ENCODE results near the gene RAB43. TPM values are rescaled to one million over a fixed set of nuclear protein-coding genes. Genes with fewer than 3 reads are reported as not detected.
"Not testable (repeated sequence)": the region's sequence is repeated elsewhere in the genome, so short reads cannot be mapped to it uniquely, and the experiment has no call there.

Gene RAB43
- total RNA-seq, 2 experiments from 2014 or later, result 10.4 to 12.5 TPM

DNA sequence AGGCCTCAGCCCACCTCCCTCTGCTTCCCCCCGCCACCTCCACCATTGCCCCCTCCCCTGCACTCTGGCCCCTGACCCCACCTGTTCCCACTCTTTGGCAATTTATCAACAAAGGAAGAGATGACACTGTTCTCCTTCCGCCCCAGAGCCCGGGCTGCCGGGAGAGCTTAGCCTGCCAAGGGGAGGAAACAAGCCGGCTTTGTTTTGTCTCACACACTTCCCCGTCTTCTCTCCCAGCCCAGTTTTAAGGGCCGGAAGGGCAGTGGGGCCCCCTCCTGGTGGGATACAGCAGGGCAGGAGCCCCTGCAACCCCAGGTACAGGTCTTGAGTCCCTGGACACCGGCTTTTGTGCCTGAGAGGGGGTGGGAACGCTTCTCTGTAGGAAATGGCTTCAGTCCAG lies 33.7 kb downstream of the RAB43 start:
- H3K27ac ChIP-seq (ENCODE audit: low read depth, low read length, poor library complexity, severe bottlenecking); POLR2A ChIA-PET; H3K4me2 ChIP-seq (ENCODE audit: low read length); H4K20me1 ChIP-seq (ENCODE audit: insufficient read depth, low read length); H2AFZ ChIP-seq (ENCODE audit: low read length); H3K9me3 ChIP-seq (ENCODE audit: low read length); H3K79me2 ChIP-seq (ENCODE audit: insufficient read depth, low read depth, low read length); H3K4me1 ChIP-seq (ENCODE audit: insufficient read depth, low read length, poor library complexity, severe bottlenecking); BruUV-seq (replicated peaks); CTCF ChIA-PET (ENCODE audit: unreplicated experiment); intact Hi-C loops (cut with micrococcal nuclease; ENCODE audit: unreplicated experiment); DNase-seq (ENCODE audit: low spot score); H3K9me2 ChIP-seq (ENCODE audit: insufficient read depth, low read length); H3K4me3 ChIP-seq (ENCODE audit: low read depth, low read length, poor library complexity, severe bottlenecking): not testable (repeated sequence)
- H3K36me3 ChIP-seq (ENCODE audit: insufficient read depth, low read length), result peaks cover 11% of the 10 kb centered on the region

DNA sequence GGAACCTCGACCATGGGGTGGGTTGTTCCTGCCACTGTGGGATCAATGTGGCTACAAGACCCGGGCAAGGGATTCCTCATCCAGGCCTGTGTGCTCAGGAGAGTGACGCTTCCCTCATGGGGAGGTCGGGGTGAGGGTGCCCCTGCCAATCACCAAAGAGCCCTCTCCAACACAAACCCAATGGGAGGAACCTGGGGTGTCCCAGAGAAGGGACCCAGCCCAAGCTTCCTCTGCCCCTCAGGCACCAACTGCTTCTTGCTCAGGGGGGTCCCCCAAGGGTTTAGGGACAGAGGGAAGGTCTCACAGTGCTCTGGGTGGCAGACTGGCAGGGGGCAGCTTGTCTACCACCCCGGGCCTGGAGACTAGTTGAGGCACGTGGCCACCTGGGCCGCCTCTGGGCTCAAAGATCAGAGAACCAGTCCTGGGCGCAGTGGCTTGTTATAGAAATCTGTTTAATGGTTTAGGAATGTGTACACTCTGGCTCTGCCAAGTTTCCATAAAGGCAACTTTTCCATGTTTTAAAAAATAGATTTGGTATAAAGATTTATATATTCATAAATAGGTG lies 34.4 kb downstream of the RAB43 start:
- DNase-seq (ENCODE audit: low spot score), result no peak
- H3K4me2 ChIP-seq (ENCODE audit: low read length), result no peak overlapping the region
- intact Hi-C loops (cut with micrococcal nuclease; ENCODE audit: unreplicated experiment), result no loop called here
- H3K27ac ChIP-seq (ENCODE audit: low read depth, low read length, poor library complexity, severe bottlenecking), result no peak overlapping the region
- ChIA-PET POLR2A (no interaction called here), CTCF (ENCODE audit: unreplicated experiment) (no interaction called here)
- TF ChIP-seq, protein P1, sequence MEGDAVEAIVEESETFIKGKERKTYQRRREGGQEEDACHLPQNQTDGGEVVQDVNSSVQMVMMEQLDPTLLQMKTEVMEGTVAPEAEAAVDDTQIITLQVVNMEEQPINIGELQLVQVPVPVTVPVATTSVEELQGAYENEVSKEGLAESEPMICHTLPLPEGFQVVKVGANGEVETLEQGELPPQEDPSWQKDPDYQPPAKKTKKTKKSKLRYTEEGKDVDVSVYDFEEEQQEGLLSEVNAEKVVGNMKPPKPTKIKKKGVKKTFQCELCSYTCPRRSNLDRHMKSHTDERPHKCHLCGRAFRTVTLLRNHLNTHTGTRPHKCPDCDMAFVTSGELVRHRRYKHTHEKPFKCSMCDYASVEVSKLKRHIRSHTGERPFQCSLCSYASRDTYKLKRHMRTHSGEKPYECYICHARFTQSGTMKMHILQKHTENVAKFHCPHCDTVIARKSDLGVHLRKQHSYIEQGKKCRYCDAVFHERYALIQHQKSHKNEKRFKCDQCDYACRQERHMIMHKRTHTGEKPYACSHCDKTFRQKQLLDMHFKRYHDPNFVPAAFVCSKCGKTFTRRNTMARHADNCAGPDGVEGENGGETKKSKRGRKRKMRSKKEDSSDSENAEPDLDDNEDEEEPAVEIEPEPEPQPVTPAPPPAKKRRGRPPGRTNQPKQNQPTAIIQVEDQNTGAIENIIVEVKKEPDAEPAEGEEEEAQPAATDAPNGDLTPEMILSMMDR (conservative IDR thresholded peaks at IDR 0.05; ENCODE audit: low read length), result no peak
- no peak for TF ChIP-seq EZH2phosphoT487 (IDR thresholded peaks at IDR 0.05; ENCODE audit: borderline replicate concordance, low read depth, low read length)
- H3K9me3 ChIP-seq (ENCODE audit: low read length), result no peaks in the 10 kb centered on the region
- no peak overlapping the region for H2AFZ ChIP-seq (ENCODE audit: low read length)
- H3K36me3 ChIP-seq (ENCODE audit: insufficient read depth, low read length), result peaks cover 10% of the 10 kb centered on the region
- no TSS peak for BruUV-seq (replicated peaks)
- H3K4me3 ChIP-seq (ENCODE audit: low read depth, low read length, poor library complexity, severe bottlenecking), result no peak overlapping the region
- H3K79me2 ChIP-seq (ENCODE audit: insufficient read depth, low read depth, low read length), result no peaks in the 10 kb centered on the region
- H3K4me1 ChIP-seq (ENCODE audit: insufficient read depth, low read length, poor library complexity, severe bottlenecking), result no peaks in the 10 kb centered on the region
- no peaks in the 10 kb centered on the region for H4K20me1 ChIP-seq (ENCODE audit: insufficient read depth, low read length)
- no peaks in the 10 kb centered on the region for H3K9me2 ChIP-seq (ENCODE audit: insufficient read depth, low read length)

DNA sequence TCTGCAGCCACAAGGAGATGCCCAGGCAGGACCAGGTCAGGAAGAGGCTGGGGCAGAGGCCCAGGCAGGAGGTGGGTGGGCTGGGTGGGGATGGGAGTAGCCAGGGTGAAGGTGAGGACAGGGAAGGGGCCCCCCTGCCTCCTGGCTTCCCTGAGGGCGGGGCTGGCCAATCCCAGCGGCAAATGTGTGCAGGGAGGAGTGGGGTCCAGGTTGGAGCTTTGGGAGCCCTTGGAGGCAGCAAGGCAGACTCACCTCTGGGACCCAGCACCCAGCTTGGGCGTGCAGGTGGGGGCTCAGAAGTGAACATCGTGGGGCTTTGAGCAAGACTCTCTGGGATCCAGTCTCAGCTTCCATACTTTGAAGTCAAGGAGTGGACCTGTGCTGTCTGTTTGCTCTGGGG lies 35.8 kb downstream of the RAB43 start:
- no peaks in the 10 kb centered on the region for H3K4me1 ChIP-seq (ENCODE audit: insufficient read depth, low read length, poor library complexity, severe bottlenecking)
- ChIA-PET POLR2A (no interaction called here), CTCF (ENCODE audit: unreplicated experiment) (no interaction called here)
- DNase-seq (ENCODE audit: low spot score), result no peak
- no peaks in the 10 kb centered on the region for H3K9me2 ChIP-seq (ENCODE audit: insufficient read depth, low read length)
- no peak overlapping the region for H3K27ac ChIP-seq (ENCODE audit: low read depth, low read length, poor library complexity, severe bottlenecking)
- no TSS peak for BruUV-seq (replicated peaks)
- H4K20me1 ChIP-seq (ENCODE audit: insufficient read depth, low read length), result no peaks in the 10 kb centered on the region
- H3K4me3 ChIP-seq (ENCODE audit: low read depth, low read length, poor library complexity, severe bottlenecking), result no peak overlapping the region
- no peaks in the 10 kb centered on the region for H3K9me3 ChIP-seq (ENCODE audit: low read length)
- H3K36me3 ChIP-seq (ENCODE audit: insufficient read depth, low read length), result no peaks in the 10 kb centered on the region
- intact Hi-C loops (cut with micrococcal nuclease; ENCODE audit: unreplicated experiment), result no loop called here
- no peak overlapping the region for H3K4me2 ChIP-seq (ENCODE audit: low read length)
- no peak overlapping the region for H2AFZ ChIP-seq (ENCODE audit: low read length)
- H3K79me2 ChIP-seq (ENCODE audit: insufficient read depth, low read depth, low read length), result no peaks in the 10 kb centered on the region
- TF ChIP-seq, protein P1 (conservative IDR thresholded peaks at IDR 0.05; ENCODE audit: low read length), result no peak
- TF ChIP-seq EZH2phosphoT487 (IDR thresholded peaks at IDR 0.05; ENCODE audit: borderline replicate concordance, low read depth, low read length), result no peak
